ENCODE measurements around the gene GDA. TPM values are rescaled to one million over a fixed set of nuclear protein-coding genes. Genes with fewer than 3 reads are reported as not detected.

Gene GDA
- total and polyA plus RNA-seq, 2 of the 8 experiments (the other 6 are each of a cell fraction or from before 2014, with no cell fraction given): 0.35 to 3.0 TPM

- H2BK5ac ChIP-seq (ENCODE audit: low read depth, low read length): no peak overlapping the region
- H3K23ac ChIP-seq (ENCODE audit: insufficient read length): no peak overlapping the region
- no peaks in the 10 kb centered on the region for H3K9me3 ChIP-seq (ENCODE audit: insufficient read depth in 2 of 2, low read depth in 1 of 2, low read length in 1 of 2)
- no peak for TF ChIP-seq SIN3A (conservative IDR thresholded peaks at IDR 0.05 in 1 of 2, IDR thresholded peaks at IDR 0.05 in 1 of 2; ENCODE audit: low read depth in 1 of 2, low read length in 2 of 2)
- TF ChIP-seq RFX5 (IDR thresholded peaks at IDR 0.05; ENCODE audit: borderline replicate concordance, low read depth, low read length): no peak
- TF ChIP-seq, protein P1, sequence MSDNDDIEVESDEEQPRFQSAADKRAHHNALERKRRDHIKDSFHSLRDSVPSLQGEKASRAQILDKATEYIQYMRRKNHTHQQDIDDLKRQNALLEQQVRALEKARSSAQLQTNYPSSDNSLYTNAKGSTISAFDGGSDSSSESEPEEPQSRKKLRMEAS (IDR thresholded peaks at IDR 0.05): no peak
- no peak for TF ChIP-seq GTF2F1 (IDR thresholded peaks at IDR 0.05; ENCODE audit: borderline replicate concordance, low read depth, low read length)
- TF ChIP-seq EP300 (IDR thresholded peaks at IDR 0.05; ENCODE audit: borderline replicate concordance in 1 of 2, low read depth in 2 of 2, low read length in 2 of 2): no peak
- TF ChIP-seq BACH1 (IDR thresholded peaks at IDR 0.05; ENCODE audit: low read length): no peak
- no peak for TF ChIP-seq SP4 (IDR thresholded peaks at IDR 0.05; ENCODE audit: low read length)
- TF ChIP-seq YY1 (IDR thresholded peaks at IDR 0.05; ENCODE audit: low read depth, low read length): no peak
- no peak for TF ChIP-seq POLR2A (IDR thresholded peaks at IDR 0.05; ENCODE audit: control extremely low read depth in 1 of 2, low read depth in 2 of 2, low read length in 2 of 2)
- TF ChIP-seq TAF1 (IDR thresholded peaks at IDR 0.05; ENCODE audit: low read depth, low read length): no peak
- no peak for TF ChIP-seq CREB1 (IDR thresholded peaks at IDR 0.05)
- no peak for TF ChIP-seq TAF7 (optimal IDR thresholded peaks at IDR 0.05; ENCODE audit: borderline replicate concordance, low read depth, low read length)
- no peak for TF ChIP-seq BRCA1 (IDR thresholded peaks at IDR 0.05; ENCODE audit: low read depth, low read length)
- no peak for TF ChIP-seq RXRA (IDR thresholded peaks at IDR 0.05; ENCODE audit: insufficient read depth, low read depth, low read length)
- TF ChIP-seq SIX5 (IDR thresholded peaks at IDR 0.05; ENCODE audit: low read depth, low read length): no peak
- TF ChIP-seq RBBP5 (IDR thresholded peaks at IDR 0.05; ENCODE audit: borderline replicate concordance, low read depth, low read length): no peak
- H4K5ac ChIP-seq (ENCODE audit: insufficient read length, low read depth, low read length): no peak overlapping the region
- DNase-seq (ENCODE audit: low read depth in 1 of 2, low spot score in 2 of 2) (no peak), FAIRE-seq (no peak)
- H3K4me3 ChIP-seq (ENCODE audit: extremely low read depth in 1 of 4, insufficient read depth in 2 of 4, low read depth in 3 of 4, low read length in 4 of 4): no peak overlapping the region
- no peak overlapping the region for H3K27ac ChIP-seq (ENCODE audit: low read depth, low read length)
- H3K9ac ChIP-seq (replicated peaks in 1 of 4; ENCODE audit: extremely low read depth in 1 of 4, low read depth in 3 of 4, low read length in 3 of 4): no peak overlapping the region
- no peak overlapping the region for H3K14ac ChIP-seq (ENCODE audit: insufficient read length)
- no peak overlapping the region for H4K8ac ChIP-seq (ENCODE audit: extremely low read depth, insufficient read depth, low read length)
- H3K4me1 ChIP-seq (replicated peaks in 1 of 4; ENCODE audit: control insufficient read depth in 3 of 4, insufficient read depth in 4 of 4, low read length in 3 of 4): no peaks in the 10 kb centered on the region
- H2BK12ac ChIP-seq (ENCODE audit: low read depth, low read length): no peak overlapping the region
- H3K36me3 ChIP-seq (ENCODE audit: control insufficient read depth in 2 of 4, insufficient read depth in 4 of 4, low read length in 3 of 4): no peaks in the 10 kb centered on the region
- H3K56ac ChIP-seq (replicated peaks; ENCODE audit: insufficient read length, low read depth, low read length): no peak overlapping the region
- no peak overlapping the region for H3K4ac ChIP-seq (replicated peaks; ENCODE audit: insufficient read length, low read depth, low read length)
- H3K4me2 ChIP-seq (ENCODE audit: insufficient read depth in 1 of 2, low read depth in 2 of 2, low read length in 2 of 2): no peak overlapping the region
- no peaks in the 10 kb centered on the region for H3K79me2 ChIP-seq (ENCODE audit: control insufficient read depth in 1 of 2, insufficient read depth in 2 of 2, low read length in 2 of 2)
- H3K18ac ChIP-seq (ENCODE audit: extremely low read depth, low read length): no peak overlapping the region
- H2AFZ ChIP-seq (ENCODE audit: low read length): no peak overlapping the region
- H2BK120ac ChIP-seq (replicated peaks; ENCODE audit: low read depth, low read length): no peak overlapping the region
- H2BK15ac ChIP-seq (ENCODE audit: low read length): no peak overlapping the region
- H3K23me2 ChIP-seq (ENCODE audit: low read depth, low read length): no peaks in the 10 kb centered on the region; the same call in 1 of the 2 replicates
- no peak overlapping the region for H2BK20ac ChIP-seq (ENCODE audit: low read length)
- CTCF ChIA-PET (ENCODE audit: partially characterized antibody): interaction anchor here (0.6 to 4.0 kb wide), 2 partner anchors 11 to 456 kb away, joined by 3 to 18 read pairs; no protein-coding TSS in a partner anchor
- POLR2A ChIA-PET (ENCODE audit: partially characterized antibody): no interaction called here
- no peaks in the 10 kb centered on the region for H4K20me1 ChIP-seq (replicated peaks in 1 of 2; ENCODE audit: control insufficient read depth in 1 of 2, insufficient read depth in 2 of 2, low read length in 2 of 2)
- no peaks in the 10 kb centered on the region for H3K27me3 ChIP-seq (replicated peaks in 1 of 4; ENCODE audit: control insufficient read depth in 3 of 4, extremely low read depth in 1 of 4, insufficient read depth in 3 of 4, low read length in 3 of 4)
- H4K91ac ChIP-seq (replicated peaks; ENCODE audit: insufficient read length, low read length): no peak overlapping the region
- WGBS, 2 experiments (ENCODE audit: extremely low coverage in 1 of 2, insufficient coverage in 1 of 2, insufficient read length in 1 of 2, insufficient replicate concordance in 2 of 2, low coverage in 1 of 2, low lambda C conversion rate in 2 of 2, missing lambda C conversion rate in 1 of 2): 93% methylated on average over 4 of the region's 4 CpGs; no CpG with 5 or more reads in 1 of the 2 experiments
- no peak overlapping the region for H2AK5ac ChIP-seq (ENCODE audit: low read depth, low read length)
- H3K79me1 ChIP-seq (ENCODE audit: low read depth, low read length): no peaks in the 10 kb centered on the region
Measured at GRCh38 chr9:72213906-72214305, 64.7 kb downstream of the GDA start.
